HepG2 (cell line): Measurements from ENCODE around the gene COG8. TPM values are rescaled to one million over a fixed set of nuclear protein-coding genes. Genes with fewer than 3 reads are reported as not detected.

Experiments
- HMG20B ChIP-seq: conservative IDR thresholded peaks from 2 replicates; pipeline ENCODE4 v1.6.1; 2016; ENCODE audit warnings: missing genetic modification reagents, missing compliant biosample characterization
- LRRFIP1 ChIP-seq: sonication (generic); formaldehyde crosslinking; conservative IDR thresholded peaks from 2 replicates; pipeline ENCODE4 v1.4.0; 2020; ENCODE audit warnings: missing genetic modification reagents
- MEIS1 ChIP-seq: sonication (generic); formaldehyde crosslinking; IDR thresholded peaks from 2 replicates; pipeline ENCODE4 v1.9.0; 2021; ENCODE audit warnings: mild to moderate bottlenecking, missing genetic modification reagents, moderate library complexity, borderline replicate concordance
- RBFOX2 ChIP-seq: fragments of 200-400 bp; formaldehyde crosslinking; IDR thresholded peaks from 2 replicates; pipeline ENCODE4 v1.6.1; 2017; ENCODE audit warnings: low read depth, mild to moderate bottlenecking, low read length
- polyA plus RNA-seq, 8 experiments: library from polyadenylated mRNA; depleted of rRNA in 3 of 8; stranded (reverse) in 7 of 8; unstranded in 1 of 8; fragments of >200 nt; fragmentation: Illumina TruSeq in 4 of 8; extraction: Trizol in 4 of 8; gene quantifications; 2 replicates each; pipeline versions ENCODE4 v1.2.1 to v1.2.3, GENCODE V29; 2011 to 2016; ENCODE audit warnings: low read depth in 4 of 8, missing spikeins in 1 of 8, mixed read lengths in 1 of 8; ENCODE audit not compliant: insufficient read depth in 1 of 8
- total RNA-seq, 5 experiments: library from RNA; depleted of rRNA; stranded (reverse); fragments of >200 nt; fragmentation: Illumina TruSeq; extraction: Trizol; gene quantifications; 2 replicates each; pipeline ENCODE4 v1.2.3, GENCODE V29; 2016; ENCODE audit warnings: low read depth in 1 of 5
- TF ChIP-seq, protein P1 (sequence below): IDR thresholded peaks from 2 replicates; pipeline ENCODE4 v1.6.1; 2016; ENCODE audit warnings: low read depth, missing genetic modification reagents, missing compliant biosample characterization

Gene COG8
- total and polyA plus RNA-seq, 2 of the 13 experiments (the other 11 are each of a cell fraction or from before 2014, with no cell fraction given) = 45.5 to 52.1 TPM

- TF ChIP-seq, protein P1, sequence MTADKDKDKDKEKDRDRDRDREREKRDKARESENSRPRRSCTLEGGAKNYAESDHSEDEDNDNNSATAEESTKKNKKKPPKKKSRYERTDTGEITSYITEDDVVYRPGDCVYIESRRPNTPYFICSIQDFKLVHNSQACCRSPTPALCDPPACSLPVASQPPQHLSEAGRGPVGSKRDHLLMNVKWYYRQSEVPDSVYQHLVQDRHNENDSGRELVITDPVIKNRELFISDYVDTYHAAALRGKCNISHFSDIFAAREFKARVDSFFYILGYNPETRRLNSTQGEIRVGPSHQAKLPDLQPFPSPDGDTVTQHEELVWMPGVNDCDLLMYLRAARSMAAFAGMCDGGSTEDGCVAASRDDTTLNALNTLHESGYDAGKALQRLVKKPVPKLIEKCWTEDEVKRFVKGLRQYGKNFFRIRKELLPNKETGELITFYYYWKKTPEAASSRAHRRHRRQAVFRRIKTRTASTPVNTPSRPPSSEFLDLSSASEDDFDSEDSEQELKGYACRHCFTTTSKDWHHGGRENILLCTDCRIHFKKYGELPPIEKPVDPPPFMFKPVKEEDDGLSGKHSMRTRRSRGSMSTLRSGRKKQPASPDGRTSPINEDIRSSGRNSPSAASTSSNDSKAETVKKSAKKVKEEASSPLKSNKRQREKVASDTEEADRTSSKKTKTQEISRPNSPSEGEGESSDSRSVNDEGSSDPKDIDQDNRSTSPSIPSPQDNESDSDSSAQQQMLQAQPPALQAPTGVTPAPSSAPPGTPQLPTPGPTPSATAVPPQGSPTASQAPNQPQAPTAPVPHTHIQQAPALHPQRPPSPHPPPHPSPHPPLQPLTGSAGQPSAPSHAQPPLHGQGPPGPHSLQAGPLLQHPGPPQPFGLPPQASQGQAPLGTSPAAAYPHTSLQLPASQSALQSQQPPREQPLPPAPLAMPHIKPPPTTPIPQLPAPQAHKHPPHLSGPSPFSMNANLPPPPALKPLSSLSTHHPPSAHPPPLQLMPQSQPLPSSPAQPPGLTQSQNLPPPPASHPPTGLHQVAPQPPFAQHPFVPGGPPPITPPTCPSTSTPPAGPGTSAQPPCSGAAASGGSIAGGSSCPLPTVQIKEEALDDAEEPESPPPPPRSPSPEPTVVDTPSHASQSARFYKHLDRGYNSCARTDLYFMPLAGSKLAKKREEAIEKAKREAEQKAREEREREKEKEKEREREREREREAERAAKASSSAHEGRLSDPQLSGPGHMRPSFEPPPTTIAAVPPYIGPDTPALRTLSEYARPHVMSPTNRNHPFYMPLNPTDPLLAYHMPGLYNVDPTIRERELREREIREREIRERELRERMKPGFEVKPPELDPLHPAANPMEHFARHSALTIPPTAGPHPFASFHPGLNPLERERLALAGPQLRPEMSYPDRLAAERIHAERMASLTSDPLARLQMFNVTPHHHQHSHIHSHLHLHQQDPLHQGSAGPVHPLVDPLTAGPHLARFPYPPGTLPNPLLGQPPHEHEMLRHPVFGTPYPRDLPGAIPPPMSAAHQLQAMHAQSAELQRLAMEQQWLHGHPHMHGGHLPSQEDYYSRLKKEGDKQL (CRISPR knock-in tag) = no peak
- TF ChIP-seq LRRFIP1 (CRISPR knock-in tag) (no peak), RBFOX2 (peak; percentile 46; the same call in 1 of the 2 replicates), HMG20B (CRISPR knock-in tag) (no peak), MEIS1 (CRISPR knock-in tag) (no peak)
Measured at GRCh38 chr16:69324013-69324531, 15.3 kb downstream of the COG8 start (continued).
